Activated CD8-positive, alpha-beta memory T cell treated with anti-CD3 and anti-CD28 coated beads, Interleukin-2, amount 50 U/mL, for 4 hours (primary cell): ENCODE data around the gene CLEC20A.
"Not testable (repeated sequence)": the region's sequence is repeated elsewhere in the genome, so short reads cannot be mapped to it uniquely, and the experiment has no call there.

Experiments
- DNase-seq: peaks from one replicate; pipeline ENCODE4 v3.0.0-alpha.2; 2020

Gene CLEC20A

DNA sequence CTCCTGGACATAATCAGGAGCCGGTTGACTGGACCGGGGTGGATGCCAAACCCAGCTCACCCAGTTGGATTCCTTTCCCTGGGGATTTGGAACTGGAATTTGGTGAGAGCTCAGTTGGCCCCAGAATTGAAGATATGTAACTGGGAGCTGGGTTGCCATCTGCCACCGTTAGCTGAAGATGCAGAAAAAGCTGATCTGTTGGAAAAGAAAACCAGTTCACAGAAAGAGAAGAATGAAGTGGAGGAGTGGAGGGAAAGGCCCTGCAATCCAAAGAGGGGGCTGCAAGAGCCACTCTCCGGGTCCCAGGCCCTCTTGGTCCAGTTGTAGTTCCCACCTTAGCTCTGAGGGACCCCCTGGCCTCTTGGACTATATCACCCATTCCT is 32.2 kb upstream of the CLEC20A start:
- no peak for DNase-seq

DNA sequence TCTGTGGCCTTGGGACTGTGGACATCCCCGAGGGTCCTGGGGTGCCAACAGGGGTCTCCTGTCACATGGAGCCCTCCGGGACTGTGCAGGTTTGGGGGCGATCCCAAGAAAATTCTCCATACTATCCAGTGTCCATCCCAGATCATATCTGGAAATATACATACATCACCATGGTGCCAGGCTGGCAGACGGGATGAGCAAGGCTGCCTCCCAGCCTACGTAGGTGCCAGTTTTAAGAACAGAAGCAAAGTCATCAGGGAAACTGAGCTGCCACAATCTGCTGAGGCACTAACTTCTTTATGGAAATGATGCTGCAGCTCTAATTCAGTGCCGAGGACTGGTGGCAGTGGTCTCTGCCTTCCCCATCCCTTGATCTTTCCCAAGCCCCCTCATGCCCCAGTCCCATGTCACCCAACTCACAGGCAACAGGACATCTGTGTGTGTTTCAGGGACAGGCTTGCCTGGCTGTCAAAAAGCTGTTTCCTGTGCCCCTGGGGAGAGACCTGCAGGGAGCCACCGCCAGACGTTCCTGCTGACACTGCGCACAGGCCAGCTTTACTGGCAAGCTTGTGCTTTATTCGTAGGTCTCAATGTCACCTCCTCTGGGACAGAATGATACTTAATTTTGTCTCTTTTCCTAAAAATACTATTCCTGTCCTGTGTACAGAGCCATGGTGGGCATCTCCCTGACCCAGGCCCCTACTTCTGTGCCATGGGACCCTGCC is 31.6 kb upstream of the CLEC20A start:
- DNase-seq: no peak

DNA sequence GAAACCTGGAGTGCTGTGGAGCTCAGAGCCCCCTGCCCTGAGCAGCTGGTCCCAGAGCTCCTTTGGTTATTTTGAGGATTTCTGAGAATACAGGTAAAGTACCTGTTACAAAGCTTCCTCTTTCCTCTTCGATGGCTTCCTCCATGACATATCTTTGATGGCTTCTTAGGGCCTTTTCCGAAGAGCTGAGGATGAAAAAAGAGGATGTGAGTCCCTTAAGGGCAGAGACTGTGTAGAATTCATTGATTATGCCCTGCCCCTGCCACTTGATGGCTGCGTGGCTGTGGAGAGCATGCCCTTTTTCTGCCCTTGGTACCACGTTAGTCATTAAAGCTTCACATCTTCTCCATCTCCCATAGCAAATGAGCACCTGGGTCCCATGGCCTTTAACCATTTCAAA is 30.4 kb upstream of the CLEC20A start:
- DNase-seq: no peak

DNA sequence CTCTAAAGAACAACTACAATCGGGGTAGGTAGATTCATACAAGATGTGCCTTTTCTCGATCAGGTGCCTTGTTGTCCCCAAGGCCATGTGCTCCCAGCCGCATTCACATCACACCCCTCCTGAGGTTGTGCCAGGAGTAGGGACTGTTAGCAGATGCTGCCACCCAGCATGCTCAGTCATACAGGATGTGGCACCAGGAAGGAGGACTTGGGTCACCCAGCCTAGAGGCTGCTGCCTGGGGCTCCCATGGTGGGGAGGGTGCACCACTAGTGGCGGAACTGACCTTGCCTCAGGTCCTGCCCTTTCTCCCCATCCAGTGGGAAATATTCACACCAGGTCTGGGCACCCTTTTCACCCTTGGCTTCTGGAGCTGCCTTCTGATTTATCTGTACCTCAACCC is 24.5 kb upstream of the CLEC20A start:
- DNase-seq: no peak

DNA sequence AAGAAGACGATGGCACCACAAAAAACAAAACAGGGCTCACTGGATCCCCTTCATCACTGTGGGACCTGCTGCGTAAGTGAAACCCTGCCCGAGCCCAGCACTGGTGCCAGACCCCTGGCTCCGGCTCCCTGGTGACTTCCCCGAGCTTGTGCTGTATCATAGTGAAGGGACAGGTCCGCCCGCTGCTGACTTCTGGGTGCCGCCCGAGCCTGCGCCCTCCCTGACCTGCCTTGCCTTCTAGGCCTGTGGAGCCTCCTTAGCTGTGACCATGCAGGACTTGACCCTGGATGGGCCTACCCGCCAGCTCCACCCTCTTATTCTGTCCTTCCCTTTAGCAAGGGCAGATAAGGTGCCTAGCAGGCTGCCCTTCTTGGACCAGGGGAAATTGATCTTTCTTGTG is 24.0 kb upstream of the CLEC20A start:
- no peak for DNase-seq

DNA sequence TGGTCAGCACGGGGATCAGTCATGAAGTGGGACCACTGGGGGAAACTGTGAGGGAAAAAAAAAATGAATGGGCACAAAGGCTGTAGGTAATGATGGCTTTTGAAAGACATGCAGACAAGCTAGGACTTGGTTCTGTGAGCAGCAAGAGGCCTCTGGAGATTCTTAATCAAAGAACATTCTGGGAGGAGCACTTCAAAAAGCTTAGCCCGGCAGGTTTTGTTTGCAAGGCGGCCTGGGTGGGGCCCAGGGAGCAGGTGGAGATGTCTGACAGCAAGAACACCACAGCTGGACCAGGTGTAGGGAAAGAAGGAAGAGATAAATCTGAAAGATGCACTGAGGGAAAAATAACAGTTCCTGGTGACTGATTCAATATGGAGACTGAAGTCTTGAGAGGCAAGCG is 22.1 kb upstream of the CLEC20A start:
- DNase-seq: no peak

DNA sequence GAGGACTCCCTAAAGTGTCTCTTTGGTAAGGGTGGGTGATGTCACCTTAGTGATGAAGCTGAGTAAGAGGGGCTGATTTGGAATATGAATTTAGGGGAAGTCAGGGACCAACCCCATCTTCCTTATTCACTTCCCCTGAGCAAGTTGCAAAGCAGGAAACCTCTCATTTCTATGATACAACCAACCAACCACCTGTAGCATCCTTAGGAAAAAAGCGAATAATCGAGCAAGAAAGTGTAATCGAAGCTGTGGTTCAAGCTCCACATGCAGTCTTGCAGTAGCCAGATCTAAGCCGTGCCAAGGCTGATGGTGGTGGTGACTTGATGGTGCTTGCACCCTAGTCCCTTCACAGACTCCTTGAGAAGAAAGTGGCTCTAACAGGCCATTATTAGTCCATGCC is 19.3 kb upstream of the CLEC20A start:
- DNase-seq: no peak

DNA sequence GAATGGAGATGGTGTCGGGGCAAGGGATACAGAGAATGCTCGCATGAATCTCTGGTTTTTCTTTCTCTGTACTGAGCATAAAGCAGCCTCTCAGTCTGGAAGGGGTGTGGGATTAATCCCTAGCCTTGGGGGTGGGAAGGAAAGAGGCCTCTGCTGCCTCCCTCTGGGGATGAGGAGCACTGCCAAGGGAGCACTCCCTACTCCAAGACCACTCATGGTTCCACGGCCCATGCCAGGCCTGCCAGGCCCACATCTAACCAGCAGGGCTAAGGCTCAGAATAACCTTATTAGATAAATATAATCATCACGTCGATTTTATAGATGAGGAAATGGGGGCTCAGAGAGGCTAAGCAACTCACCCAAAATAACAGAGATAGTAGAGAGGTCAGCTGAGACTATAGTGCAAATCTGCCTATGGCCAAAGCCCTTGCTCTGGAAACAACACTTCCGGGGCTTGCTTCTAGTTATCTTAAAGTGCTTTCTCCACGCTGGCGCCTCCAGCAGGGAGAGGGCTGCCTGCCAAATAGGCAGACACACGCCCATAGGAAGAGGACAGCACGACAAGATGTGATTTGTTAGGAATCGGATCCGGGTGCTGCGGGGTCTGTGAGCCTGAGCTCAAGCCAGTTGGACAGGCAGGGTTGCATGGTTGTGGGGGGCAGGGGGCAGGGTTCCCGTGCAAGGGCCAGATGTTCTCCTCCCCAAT is 16.7 kb upstream of the CLEC20A start:
- DNase-seq: no peak

DNA sequence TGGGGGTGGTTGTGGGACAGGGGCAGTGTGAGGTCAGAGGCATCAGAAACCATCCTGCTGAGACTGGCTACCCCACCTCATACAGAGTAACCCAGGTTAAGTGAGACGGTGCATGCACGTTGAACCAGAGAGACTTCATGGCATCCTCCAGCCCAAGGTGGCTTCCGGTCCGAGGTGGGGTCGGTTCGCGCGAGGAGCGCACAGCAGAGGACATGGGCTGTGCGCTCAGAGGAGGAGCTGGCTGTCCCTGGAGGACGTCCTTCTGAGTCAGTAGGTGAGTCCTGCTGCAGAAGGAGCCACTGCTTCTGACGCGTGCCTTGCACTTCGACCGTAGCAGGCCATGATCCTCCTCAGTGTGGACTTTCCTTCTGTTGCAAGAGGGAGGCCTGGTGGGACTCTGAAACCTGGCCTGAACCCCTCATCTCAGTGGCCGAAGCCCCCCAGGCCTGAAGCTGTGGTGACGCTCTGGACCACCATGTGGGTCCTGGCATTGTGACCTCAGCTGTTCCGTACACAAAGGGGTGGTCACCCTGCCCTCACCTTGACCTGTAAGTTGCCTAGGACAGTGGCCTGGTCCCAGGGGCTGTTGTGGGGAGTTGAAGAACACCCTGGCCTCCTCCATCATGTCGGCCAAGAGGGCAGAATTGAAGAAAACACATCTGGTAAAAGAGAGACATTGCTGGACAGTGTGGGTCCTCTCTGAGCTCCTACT is 16.0 kb upstream of the CLEC20A start, which contains the start of gene TEX35:
TSS of gene TEX35 (plus strand) at position 544 of the 712 bp plus-strand sequence. CDS start at position 624, 80 bp downstream.
- DNase-seq: no peak

DNA sequence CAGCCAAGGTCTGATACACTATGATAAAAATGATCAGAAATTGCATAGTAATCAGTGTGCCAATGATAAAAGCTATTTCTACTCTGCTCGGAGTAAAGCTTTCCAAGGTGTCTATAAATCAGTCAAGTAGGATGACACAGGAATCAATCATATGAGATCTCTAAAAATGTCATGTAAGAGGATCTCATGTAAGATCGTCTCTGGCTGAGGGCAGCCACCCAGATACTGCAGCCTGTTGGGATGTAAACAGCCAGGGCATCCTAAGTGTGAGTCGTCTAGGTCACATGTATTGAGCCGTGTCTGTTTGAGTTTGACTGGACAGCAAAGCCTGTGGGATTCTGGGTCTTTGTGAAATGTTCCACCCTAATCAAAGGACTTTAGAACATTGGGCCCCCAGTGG is 13.4 kb upstream of the CLEC20A start:
- no peak for DNase-seq

DNA sequence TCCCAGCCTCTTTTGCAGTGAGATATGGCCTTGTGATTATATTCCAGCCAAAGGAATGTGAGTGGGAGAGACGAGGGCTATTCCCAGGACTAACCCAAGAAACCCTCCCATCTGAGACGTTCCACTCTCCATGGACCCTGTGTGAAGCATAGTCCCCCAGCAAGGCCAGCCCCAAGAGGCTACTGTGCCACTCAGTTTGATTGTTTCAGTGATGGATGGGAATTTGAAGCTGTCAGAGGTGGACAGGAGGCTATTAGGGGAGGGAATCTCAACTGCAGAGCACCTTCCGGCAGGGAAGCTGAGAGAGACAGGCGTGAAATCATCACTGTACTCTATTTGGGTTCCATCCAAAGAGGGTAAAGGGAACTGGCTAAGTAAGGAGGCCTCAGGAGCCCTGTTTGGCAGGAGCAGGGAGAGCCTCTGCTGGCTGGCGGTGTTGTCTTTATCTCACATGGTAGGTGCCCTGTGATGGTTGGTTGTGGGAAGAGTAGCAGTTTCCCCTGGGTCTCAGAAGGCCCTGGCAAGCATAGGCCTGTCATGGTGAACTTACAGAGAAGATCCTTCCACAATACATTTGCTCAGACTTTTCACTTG is 12.7 kb upstream of the CLEC20A start:
- no peak for DNase-seq

DNA sequence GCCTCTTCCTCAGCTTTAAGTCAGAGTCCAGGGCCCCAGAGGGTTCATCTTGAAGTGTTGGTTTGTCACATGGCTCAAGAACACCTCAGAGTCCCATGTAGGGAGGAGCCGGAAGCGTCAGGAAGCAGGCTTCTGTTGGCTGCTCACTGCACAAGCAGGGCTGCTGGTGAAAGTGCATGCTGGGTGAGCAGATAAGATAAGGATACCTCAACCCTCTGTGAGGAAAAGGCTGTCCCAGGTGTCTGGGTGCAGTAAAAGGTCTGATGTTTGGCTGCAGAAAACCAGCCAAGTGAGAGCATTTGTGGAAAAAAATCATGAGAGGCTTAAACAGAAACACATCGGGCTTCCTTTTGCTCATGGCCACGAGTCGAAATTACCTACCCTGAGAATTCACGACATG is 9.9 kb upstream of the CLEC20A start:
- DNase-seq: no peak

DNA sequence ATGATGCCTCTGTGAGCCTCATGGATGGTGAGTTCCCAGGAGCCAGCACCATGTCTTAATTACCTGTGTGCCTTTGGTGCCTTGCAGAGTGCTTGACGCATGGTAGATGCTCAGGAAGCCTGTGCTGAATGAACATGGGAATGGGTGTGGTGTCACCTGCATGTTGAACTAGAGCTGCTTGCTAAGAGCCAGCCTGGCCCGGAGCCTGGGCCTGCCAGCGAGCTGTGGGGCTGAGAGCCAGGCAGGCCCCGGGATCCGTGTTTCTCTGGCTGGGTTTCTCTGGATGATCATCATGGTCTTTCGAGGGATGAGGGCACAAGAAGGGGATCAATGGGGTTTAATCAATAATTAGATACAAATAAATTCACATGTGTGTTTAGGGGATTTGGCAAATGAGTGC is 9.4 kb upstream of the CLEC20A start:
- no peak for DNase-seq

DNA sequence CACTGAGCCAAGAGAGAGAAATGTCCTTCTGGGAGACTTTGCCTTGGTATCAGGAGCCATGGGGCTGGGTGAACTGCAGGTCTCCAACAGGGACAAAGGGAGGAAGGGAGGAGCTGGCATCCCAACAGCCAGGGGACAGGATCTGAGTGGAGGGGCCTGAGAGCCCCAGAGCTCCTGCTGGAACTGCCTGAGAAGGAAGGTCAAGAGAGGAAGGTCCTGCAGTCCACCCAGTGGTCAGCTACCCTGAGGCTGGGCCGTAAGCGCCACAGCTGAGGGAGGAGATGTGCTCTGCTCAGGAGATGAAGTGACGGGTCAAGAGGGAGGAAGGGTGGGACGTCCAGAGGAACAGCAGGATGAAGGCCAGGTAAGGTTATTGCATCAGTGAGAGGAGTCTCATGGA is 7.5 kb upstream of the CLEC20A start:
- DNase-seq: no peak

DNA sequence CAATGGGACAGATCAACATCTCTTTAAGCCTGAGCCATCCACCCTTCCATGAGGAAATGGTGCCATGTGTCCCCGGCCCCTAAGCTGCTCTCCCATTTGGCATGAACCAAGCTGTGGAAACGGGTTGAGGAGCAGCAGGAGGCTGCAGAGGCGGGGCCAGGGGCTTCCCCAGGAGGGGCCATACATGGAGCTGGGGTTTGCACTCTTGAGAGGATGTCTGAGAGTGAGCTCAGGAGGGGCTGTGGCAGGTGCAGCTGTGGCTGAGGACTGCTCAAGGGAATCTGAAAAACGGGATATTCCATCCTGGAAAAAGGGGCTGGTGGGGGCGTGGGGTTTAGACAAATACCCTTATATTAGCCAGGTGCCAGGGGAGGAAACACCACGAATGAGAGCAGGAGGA is 7.1 kb upstream of the CLEC20A start:
- no peak for DNase-seq

DNA sequence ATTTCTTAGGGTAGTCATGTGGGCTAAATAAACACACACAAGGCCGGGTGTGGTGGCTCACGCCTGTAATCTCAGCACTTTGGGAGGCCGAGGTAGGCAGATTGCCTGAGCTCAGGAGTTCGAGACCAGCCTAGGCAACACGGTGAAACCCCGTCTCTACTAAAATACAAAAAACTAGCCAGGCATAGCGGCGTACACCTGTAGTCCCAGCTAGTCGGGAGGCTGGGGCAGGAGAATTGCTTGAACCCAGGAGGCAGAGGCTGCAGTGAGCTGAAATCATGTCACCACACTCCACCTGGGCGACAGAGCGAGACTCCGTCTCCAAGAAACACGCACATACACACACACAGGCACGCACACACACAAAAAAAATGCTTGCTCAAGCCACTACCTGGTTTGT is 6.6 kb upstream of the CLEC20A start:
- not testable (repeated sequence) for DNase-seq

DNA sequence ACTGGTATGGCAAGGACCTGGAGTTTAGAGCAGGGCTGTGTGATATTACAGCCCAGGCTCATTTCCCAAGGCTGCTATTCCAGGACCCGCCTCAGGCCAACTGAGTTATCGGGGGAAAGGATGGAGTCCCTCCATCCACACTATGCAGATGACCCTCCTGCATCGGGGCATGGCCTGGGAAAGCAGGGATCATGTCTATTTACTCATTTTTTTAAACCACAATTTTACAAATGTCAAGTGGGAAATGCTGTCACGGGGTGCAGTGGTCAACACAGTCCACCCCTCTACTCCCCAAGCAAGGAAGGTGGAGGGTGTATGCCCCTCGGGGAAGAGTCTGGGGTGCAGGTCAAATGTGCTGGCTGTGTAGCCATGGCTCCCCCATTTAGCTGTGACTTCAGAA is 6.1 kb upstream of the CLEC20A start:
- DNase-seq: no peak

DNA sequence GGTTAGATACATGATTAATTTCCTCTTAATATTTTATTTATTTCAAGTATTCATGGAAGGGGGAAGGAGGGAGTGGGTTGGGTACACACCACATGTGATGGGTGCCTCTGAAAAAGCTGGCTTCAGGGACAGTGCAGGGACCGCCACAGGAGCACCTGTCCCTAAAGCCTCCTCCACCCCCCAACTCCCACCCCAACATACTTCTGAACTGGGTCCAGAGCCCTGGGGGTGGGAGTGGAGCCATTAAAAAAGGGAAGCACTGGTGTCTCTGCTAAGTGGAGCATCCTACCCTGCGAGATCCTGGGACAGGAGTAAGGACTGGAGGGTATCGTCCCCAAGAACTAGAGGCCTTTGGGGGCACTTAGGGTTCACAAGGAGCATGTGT is 5.6 kb upstream of the CLEC20A start:
- DNase-seq: no peak

DNA sequence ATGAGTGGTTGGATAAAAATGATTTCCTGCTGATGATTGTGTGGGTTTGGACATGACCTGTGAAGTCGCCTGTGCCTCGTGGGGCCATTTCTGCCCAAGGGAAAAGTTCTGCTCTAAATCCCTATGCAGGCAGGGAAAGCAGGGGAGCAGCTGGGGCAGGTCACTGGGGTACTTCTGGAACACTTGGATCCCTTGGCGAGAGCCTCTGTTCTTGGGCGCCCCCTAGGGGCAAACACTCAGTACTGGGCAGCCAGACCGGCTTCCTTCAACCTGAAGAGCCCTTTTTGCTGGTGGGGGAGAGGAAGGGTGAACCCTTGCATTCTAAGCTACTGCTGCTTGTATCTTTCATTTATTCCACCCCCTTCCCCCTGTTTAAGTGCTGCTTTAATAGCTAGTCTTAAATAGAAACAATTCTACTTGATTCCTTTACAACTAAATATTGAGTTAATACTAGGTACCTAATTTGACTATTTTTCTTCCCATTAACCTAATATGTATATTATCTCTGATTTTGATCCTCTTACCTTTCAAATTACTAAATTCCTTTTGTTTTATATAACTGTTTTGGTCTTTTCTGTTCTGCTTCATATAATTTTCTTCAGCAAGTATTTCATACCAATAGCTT is 5.1 kb upstream of the CLEC20A start:
- peak; percentile 35 for DNase-seq

DNA sequence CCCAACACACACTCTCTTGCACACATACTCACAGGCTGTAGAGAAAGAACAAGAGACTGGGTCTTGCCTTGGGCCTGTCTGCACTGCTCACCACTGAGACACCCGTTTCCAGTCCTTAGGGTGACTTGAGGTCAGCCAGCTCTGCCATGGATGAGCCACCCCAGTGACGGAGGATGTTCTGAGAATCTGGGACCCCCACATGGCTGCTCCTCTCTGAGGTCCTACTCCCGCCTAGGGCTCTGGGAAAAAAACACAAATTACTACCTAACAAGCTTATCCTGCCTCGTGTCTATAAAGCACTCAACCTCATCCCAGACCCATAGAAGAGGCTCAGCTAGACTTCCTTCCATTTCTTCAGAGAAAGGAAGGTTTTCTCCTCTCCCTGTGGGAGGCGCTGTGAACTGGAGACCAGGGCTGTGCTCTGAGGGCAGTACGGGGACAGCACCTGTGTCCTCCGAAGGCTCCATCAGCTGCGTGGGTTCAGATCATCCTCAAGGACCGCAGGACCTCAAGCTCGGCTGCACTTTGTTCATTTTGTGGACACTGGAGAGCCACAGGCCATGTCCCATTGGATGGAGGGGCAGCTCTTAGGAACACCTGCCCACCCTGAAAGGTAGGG is 4.3 kb upstream of the CLEC20A start:
- DNase-seq: no peak

DNA sequence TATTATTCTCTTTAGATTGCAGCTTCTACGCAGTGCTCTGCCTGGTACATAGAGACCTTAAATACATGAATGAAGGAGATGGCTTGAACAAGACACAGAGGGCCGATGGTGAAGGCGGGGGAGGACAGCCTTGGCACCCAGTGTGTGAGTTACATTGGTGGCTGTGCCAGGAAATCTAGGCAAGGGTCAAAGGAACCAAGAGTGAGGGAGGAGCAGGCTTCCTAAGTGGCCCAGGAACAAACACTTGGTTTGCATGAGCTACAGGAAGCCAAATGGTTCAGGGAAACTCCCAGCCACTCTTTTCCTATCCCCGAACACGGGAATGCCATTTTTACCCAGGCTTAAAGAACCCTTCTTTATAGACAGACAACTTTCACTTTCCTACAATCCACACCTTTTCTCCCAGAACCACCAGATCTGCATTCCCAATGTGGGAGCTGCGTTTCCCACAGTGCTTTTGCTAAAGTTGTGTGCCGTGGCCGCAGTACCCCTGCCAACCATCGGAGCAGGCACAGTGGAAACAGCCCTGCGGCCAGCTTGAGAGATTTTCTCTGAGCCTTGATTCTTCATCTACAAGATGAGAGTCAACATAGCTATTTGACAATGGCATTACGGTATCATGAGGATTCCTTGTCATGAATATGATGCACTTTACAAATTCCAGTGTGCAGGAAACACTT is 3.5 kb upstream of the CLEC20A start:
- DNase-seq: no peak
